ENCODE results near the gene SARDH. TPM values are rescaled to one million over a fixed set of nuclear protein-coding genes. Genes with fewer than 3 reads are reported as not detected.

SARDH gene
- total and polyA plus RNA-seq, 12 donors, result 0.81 to 9.6 (median 3.0) TPM

DNA sequence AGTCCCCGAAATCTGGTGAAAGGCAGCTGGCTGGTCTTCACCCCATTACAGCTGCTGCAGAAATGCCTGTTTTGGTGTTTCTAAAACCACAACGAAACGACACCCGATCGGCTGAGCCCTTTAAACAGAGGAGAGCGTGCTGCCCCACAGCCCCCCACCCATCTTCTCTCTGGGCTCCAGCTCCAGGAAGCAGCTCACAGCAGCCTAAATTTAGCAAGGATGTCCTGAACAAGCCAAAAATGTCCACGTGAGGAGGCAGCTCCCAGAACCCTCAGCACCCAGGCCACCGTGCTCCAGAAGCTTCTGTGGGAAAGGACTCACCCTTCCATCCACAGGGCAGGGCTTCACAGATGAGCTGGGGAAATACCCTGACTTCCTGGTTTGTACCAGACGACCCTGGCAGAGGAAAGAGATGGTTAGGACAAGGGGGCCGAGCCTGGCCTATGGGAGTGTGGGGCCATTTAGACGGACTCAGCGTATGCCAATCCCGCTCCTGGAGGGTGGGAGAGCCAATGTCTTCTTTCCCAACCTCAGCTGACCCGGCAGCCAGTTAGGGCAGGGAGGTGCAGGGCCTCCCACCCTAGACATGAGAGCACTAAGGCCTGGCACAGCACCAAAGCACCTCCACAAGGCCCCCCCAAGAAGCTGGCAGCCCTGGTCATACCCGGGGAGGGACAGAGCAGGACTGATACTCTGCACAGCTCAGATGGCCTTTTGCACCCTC, 39.1 kb upstream of the SARDH start:
- TF ChIP-seq, protein P1, sequence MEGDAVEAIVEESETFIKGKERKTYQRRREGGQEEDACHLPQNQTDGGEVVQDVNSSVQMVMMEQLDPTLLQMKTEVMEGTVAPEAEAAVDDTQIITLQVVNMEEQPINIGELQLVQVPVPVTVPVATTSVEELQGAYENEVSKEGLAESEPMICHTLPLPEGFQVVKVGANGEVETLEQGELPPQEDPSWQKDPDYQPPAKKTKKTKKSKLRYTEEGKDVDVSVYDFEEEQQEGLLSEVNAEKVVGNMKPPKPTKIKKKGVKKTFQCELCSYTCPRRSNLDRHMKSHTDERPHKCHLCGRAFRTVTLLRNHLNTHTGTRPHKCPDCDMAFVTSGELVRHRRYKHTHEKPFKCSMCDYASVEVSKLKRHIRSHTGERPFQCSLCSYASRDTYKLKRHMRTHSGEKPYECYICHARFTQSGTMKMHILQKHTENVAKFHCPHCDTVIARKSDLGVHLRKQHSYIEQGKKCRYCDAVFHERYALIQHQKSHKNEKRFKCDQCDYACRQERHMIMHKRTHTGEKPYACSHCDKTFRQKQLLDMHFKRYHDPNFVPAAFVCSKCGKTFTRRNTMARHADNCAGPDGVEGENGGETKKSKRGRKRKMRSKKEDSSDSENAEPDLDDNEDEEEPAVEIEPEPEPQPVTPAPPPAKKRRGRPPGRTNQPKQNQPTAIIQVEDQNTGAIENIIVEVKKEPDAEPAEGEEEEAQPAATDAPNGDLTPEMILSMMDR (IDR thresholded peaks at IDR 0.05), result no peak
- no peak for TF ChIP-seq POLR2A (IDR thresholded peaks at IDR 0.05)
- 75 to 85% (median 82%) methylated on average over 10 to 15 of the region's 15 CpGs for WGBS, 4 donors
- Histone ChIP-seq H3K27me3 (no peaks in the 10 kb centered on the region), H3K9me3 (replicated peaks in 1 of 3) (no peaks in the 10 kb centered on the region), H3K4me3 (no peak overlapping the region), H3K27ac (no peak overlapping the region), H3K4me1 (replicated peaks in 1 of 2) (no peaks in the 10 kb centered on the region), H3K36me3 (replicated peaks in 1 of 2) (peaks cover 0 to 55% of the 10 kb centered on the region in 2 donors)
- peak in 1 of 7 donors; percentile 11 for DNase-seq
- intact Hi-C loops (cut with DNase I), result no loop called here

DNA sequence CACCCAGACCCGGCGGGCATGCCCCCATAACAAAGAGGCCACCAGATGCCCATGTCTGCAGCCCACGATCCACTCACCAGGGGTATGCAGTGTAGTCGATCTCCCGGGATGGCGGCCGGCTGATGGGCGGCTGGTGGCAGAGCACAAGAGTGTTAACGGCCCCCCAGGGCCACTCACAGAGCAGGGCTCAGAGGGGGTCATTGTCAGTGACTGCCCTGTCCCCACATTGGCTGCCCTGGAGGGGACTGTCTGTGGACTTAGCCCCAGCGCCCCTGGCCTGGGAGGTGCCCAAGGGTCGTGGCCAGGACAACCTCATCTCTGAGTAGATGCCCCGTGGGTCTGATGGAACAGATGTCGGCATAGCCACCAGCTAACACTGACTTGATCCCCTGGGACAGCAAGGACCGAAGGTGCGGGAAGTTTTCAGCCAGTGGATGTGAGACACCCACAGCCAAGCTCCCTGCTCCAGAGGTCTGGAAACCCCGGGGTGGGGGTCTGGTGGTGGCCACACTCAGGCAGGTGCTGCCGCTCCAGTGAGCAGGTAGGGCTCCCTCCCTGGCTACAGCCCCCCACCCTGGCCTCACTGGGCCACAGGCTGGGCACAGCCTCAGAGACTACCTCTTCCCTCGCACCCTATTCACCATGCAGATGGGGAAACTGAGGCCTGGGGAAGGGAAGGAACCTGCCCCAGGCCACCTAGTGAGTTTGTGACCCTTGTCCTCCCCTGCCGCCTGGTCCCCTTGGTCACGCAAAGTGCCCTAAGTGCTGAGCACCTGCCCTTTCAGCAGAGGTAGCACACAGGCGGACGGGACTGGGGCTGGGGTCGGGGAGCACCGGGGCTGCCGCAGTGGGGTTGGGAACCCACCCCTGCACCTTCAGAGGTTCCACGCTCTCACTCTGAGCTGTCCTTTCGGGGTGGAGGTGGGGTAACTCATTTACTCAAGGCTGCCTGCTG, 38.1 kb upstream of the SARDH start:
- peaks cover 0 to 64% of the 10 kb centered on the region in 2 donors for H3K36me3 ChIP-seq (replicated peaks in 1 of 2)
- TF ChIP-seq, protein P1 (IDR thresholded peaks at IDR 0.05), result no peak
- TF ChIP-seq POLR2A (IDR thresholded peaks at IDR 0.05), result no peak
- intact Hi-C loops (cut with DNase I), result no loop called here
- no peak overlapping the region for H3K27ac ChIP-seq
- DNase-seq, result peak in 1 of 7 donors; percentile 9
- 92 to 97% (median 96%) methylated on average over 12 to 27 of the region's 27 CpGs for WGBS, 4 donors
- no peaks in the 10 kb centered on the region for H3K27me3 ChIP-seq
- no peaks in the 10 kb centered on the region for H3K4me1 ChIP-seq (replicated peaks in 1 of 2)
- H3K9me3 ChIP-seq (replicated peaks in 1 of 3), result no peaks in the 10 kb centered on the region
- no peak overlapping the region for H3K4me3 ChIP-seq

DNA sequence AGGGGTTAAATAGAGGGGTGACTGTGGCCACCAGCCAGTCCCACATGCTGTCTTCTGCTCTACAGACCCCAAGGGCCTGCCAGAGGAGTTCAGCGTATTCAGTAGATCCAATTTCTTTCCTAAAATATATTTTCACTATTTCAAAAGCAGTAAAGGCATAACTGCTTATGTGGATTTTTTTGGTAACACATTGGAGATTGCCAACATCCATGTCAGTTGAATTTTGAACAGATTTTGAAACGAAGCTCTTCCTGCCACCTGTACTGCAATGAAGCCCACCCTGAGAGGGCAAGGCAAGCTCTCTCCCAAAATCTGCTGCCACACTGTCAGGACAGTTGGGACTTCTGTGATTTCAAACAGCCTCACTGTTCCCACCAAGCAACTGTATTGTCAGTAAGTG, 37.1 kb upstream of the SARDH start:
- DNase-seq, result no peak
- WGBS, 4 donors, result 89 to 100% (median 93%) methylated on average over 2 of the region's 2 CpGs

More for the DNA sequence above, 37.1 kb upstream of the SARDH start:
- Histone ChIP-seq H3K27ac (no peak overlapping the region), H3K4me1 (replicated peaks in 1 of 2) (no peaks in the 10 kb centered on the region), H3K9me3 (replicated peaks in 1 of 3) (no peaks in the 10 kb centered on the region), H3K4me3 (no peak overlapping the region), H3K36me3 (replicated peaks in 1 of 2) (peaks cover 0 to 69% of the 10 kb centered on the region in 2 donors), H3K27me3 (no peaks in the 10 kb centered on the region)
- intact Hi-C loops (cut with DNase I), result no loop called here
- TF ChIP-seq POLR2A (IDR thresholded peaks at IDR 0.05), result no peak
- TF ChIP-seq, protein P1 (IDR thresholded peaks at IDR 0.05), result no peak
